ENCODE data around the gene ZNF43.

Gene ZNF43

GRCh38 chr19:21841081-21841480 lies 5.1 kb upstream of the ZNF43 start:
- Histone ChIP-seq H3K27ac (no peak overlapping the region), H3K36me3 (ENCODE audit: insufficient read depth) (no peaks in the 10 kb centered on the region), H3K79me2 (ENCODE audit: insufficient read depth, low read depth) (no peaks in the 10 kb centered on the region), H3K4me1 (ENCODE audit: low read depth, poor library complexity, severe bottlenecking) (no peaks in the 10 kb centered on the region), H4K20me1 (ENCODE audit: insufficient read depth) (no peaks in the 10 kb centered on the region), H3K27me3 (ENCODE audit: insufficient read depth, low read depth) (no peaks in the 10 kb centered on the region), H3K9ac (no peak overlapping the region), H3K4me3 (IDR thresholded peaks at IDR 0.05; ENCODE audit: insufficient read depth, low read depth, low read length) (no peak overlapping the region), H2AFZ (ENCODE audit: low read depth) (no peak overlapping the region), H3K4me2 (no peak overlapping the region)
- no peak for TF ChIP-seq CTCF (conservative IDR thresholded peaks at IDR 0.05; ENCODE audit: low read depth, low read length)

GRCh38 chr19:21839976-21840375 lies 4.0 kb upstream of the ZNF43 start:
- Histone ChIP-seq H4K20me1 (ENCODE audit: insufficient read depth) (no peaks in the 10 kb centered on the region), H3K4me2 (no peak overlapping the region), H3K79me2 (ENCODE audit: insufficient read depth, low read depth) (no peaks in the 10 kb centered on the region), H3K4me1 (ENCODE audit: low read depth, poor library complexity, severe bottlenecking) (no peaks in the 10 kb centered on the region), H2AFZ (ENCODE audit: low read depth) (no peak overlapping the region), H3K9ac (no peak overlapping the region), H3K27ac (no peak overlapping the region), H3K36me3 (ENCODE audit: insufficient read depth) (no peaks in the 10 kb centered on the region), H3K4me3 (IDR thresholded peaks at IDR 0.05; ENCODE audit: insufficient read depth, low read depth, low read length) (no peak overlapping the region), H3K27me3 (ENCODE audit: insufficient read depth, low read depth) (no peaks in the 10 kb centered on the region)
- no peak for TF ChIP-seq CTCF (conservative IDR thresholded peaks at IDR 0.05; ENCODE audit: low read depth, low read length)

GRCh38 chr19:21838646-21839045 lies 2.7 kb upstream of the ZNF43 start:
- Histone ChIP-seq H4K20me1 (ENCODE audit: insufficient read depth) (no peaks in the 10 kb centered on the region), H2AFZ (ENCODE audit: low read depth) (no peak overlapping the region), H3K79me2 (ENCODE audit: insufficient read depth, low read depth) (no peaks in the 10 kb centered on the region), H3K9ac (no peak overlapping the region), H3K4me3 (IDR thresholded peaks at IDR 0.05; ENCODE audit: insufficient read depth, low read depth, low read length) (no peak overlapping the region), H3K27me3 (ENCODE audit: insufficient read depth, low read depth) (no peaks in the 10 kb centered on the region), H3K36me3 (ENCODE audit: insufficient read depth) (no peaks in the 10 kb centered on the region), H3K4me1 (ENCODE audit: low read depth, poor library complexity, severe bottlenecking) (no peaks in the 10 kb centered on the region), H3K4me2 (no peak overlapping the region), H3K27ac (no peak overlapping the region)
- no peak for TF ChIP-seq CTCF (conservative IDR thresholded peaks at IDR 0.05; ENCODE audit: low read depth, low read length)

- H2AFZ ChIP-seq (ENCODE audit: low read depth): no peak overlapping the region
- no peaks in the 10 kb centered on the region for H3K79me2 ChIP-seq (ENCODE audit: insufficient read depth, low read depth)
These were observed 563 bp downstream of the ZNF43 start for GRCh38 chr19:21835429-21835809.

More at GRCh38 chr19:21835429-21835809, 563 bp downstream of the ZNF43 start:
- Histone ChIP-seq H3K4me2 (no peak overlapping the region), H3K27ac (no peak overlapping the region), H3K27me3 (ENCODE audit: insufficient read depth, low read depth) (no peaks in the 10 kb centered on the region), H3K4me3 (IDR thresholded peaks at IDR 0.05; ENCODE audit: insufficient read depth, low read depth, low read length) (no peak overlapping the region), H4K20me1 (ENCODE audit: insufficient read depth) (no peaks in the 10 kb centered on the region), H3K36me3 (ENCODE audit: insufficient read depth) (no peaks in the 10 kb centered on the region), H3K9ac (no peak overlapping the region), H3K4me1 (ENCODE audit: low read depth, poor library complexity, severe bottlenecking) (no peaks in the 10 kb centered on the region)
- no peak for TF ChIP-seq CTCF (conservative IDR thresholded peaks at IDR 0.05; ENCODE audit: low read depth, low read length)
